H1 (cell line): ENCODE data around the gene SKIDA1. TPM values are rescaled to one million over a fixed set of nuclear protein-coding genes. Genes with fewer than 3 reads are reported as not detected.

ENCODE experiments used
- ATF2 ChIP-seq: IDR thresholded peaks from 2 replicates; pipeline ENCODE4 v1.6.1; 2012; ENCODE audit warnings: low read length, inconsistent platforms
- CBX5 ChIP-seq: fragments of 300-800, 300-1000 bp; sonication (generic); IDR thresholded peaks from 2 replicates; pipeline ENCODE4 v1.7.1; 2016; ENCODE audit warnings: antibody characterized with exemption, low read length, low read depth
- CEBPB ChIP-seq: IDR thresholded peaks from 2 replicates; pipeline ENCODE4 v1.6.1; 2012; ENCODE audit warnings: low read depth, low read length
- MAFK ChIP-seq: IDR thresholded peaks from 2 replicates; pipeline ENCODE4 v1.6.1; 2012; ENCODE audit warnings: low read depth, mild to moderate bottlenecking, improper control_type of control experiment, low read length
- PHF8 ChIP-seq: fragments of 200-600 bp; sonication (generic); conservative IDR thresholded peaks from 2 replicates; pipeline ENCODE4 v1.7.1; 2012; ENCODE audit warnings: low read depth, mild to moderate bottlenecking, inconsistent platforms, low read length, moderate library complexity
- SIRT6 ChIP-seq: IDR thresholded peaks from one replicate; pipeline ENCODE4 v1.7.1; 2012; ENCODE audit warnings: low read length, inconsistent platforms
- polyA plus RNA-seq, 7 experiments: library from polyadenylated mRNA; depleted of rRNA in 3 of 7; stranded (reverse) in 5 of 7; unstranded in 2 of 7; fragments of >200 nt in 5 of 7; fragments of 200-250 nt in 2 of 7; gene quantifications; 1 replicate in 5 of 7; 2 replicates in 1 of 7; 4 replicates in 1 of 7; pipeline versions ENCODE4 v1.2.1 to v1.2.3, GENCODE V29; 2011 to 2013; ENCODE audit warnings: missing spikeins in 2 of 7, mixed read lengths in 2 of 7
- total RNA-seq: library from RNA; stranded (reverse); fragmentation: NEBNext Ultra II Directional; extraction: Animal tissue kit (Norgen Biotek cat#: 25700); gene quantifications from 2 replicates; pipeline ENCODE4 v1.2.1, GENCODE V29; 2021
- TF ChIP-seq, protein P1 (sequence below): fragments of 300-600 bp; sonication (generic); IDR thresholded peaks from 2 replicates; pipeline ENCODE4 v1.7.1; 2012; ENCODE audit warnings: low read length, moderate library complexity, mild to moderate bottlenecking, inconsistent platforms; ENCODE audit not compliant: insufficient replicate concordance

SKIDA1 gene
- total and polyA plus RNA-seq, 2 of the 8 experiments (the other 6 are each of a cell fraction or from before 2014, with no cell fraction given): 1.5 to 8.0 TPM

GRCh38 chr10:21499701-21500577, 25.5 kb downstream of the SKIDA1 start (continued):
- TF ChIP-seq, protein P1, sequence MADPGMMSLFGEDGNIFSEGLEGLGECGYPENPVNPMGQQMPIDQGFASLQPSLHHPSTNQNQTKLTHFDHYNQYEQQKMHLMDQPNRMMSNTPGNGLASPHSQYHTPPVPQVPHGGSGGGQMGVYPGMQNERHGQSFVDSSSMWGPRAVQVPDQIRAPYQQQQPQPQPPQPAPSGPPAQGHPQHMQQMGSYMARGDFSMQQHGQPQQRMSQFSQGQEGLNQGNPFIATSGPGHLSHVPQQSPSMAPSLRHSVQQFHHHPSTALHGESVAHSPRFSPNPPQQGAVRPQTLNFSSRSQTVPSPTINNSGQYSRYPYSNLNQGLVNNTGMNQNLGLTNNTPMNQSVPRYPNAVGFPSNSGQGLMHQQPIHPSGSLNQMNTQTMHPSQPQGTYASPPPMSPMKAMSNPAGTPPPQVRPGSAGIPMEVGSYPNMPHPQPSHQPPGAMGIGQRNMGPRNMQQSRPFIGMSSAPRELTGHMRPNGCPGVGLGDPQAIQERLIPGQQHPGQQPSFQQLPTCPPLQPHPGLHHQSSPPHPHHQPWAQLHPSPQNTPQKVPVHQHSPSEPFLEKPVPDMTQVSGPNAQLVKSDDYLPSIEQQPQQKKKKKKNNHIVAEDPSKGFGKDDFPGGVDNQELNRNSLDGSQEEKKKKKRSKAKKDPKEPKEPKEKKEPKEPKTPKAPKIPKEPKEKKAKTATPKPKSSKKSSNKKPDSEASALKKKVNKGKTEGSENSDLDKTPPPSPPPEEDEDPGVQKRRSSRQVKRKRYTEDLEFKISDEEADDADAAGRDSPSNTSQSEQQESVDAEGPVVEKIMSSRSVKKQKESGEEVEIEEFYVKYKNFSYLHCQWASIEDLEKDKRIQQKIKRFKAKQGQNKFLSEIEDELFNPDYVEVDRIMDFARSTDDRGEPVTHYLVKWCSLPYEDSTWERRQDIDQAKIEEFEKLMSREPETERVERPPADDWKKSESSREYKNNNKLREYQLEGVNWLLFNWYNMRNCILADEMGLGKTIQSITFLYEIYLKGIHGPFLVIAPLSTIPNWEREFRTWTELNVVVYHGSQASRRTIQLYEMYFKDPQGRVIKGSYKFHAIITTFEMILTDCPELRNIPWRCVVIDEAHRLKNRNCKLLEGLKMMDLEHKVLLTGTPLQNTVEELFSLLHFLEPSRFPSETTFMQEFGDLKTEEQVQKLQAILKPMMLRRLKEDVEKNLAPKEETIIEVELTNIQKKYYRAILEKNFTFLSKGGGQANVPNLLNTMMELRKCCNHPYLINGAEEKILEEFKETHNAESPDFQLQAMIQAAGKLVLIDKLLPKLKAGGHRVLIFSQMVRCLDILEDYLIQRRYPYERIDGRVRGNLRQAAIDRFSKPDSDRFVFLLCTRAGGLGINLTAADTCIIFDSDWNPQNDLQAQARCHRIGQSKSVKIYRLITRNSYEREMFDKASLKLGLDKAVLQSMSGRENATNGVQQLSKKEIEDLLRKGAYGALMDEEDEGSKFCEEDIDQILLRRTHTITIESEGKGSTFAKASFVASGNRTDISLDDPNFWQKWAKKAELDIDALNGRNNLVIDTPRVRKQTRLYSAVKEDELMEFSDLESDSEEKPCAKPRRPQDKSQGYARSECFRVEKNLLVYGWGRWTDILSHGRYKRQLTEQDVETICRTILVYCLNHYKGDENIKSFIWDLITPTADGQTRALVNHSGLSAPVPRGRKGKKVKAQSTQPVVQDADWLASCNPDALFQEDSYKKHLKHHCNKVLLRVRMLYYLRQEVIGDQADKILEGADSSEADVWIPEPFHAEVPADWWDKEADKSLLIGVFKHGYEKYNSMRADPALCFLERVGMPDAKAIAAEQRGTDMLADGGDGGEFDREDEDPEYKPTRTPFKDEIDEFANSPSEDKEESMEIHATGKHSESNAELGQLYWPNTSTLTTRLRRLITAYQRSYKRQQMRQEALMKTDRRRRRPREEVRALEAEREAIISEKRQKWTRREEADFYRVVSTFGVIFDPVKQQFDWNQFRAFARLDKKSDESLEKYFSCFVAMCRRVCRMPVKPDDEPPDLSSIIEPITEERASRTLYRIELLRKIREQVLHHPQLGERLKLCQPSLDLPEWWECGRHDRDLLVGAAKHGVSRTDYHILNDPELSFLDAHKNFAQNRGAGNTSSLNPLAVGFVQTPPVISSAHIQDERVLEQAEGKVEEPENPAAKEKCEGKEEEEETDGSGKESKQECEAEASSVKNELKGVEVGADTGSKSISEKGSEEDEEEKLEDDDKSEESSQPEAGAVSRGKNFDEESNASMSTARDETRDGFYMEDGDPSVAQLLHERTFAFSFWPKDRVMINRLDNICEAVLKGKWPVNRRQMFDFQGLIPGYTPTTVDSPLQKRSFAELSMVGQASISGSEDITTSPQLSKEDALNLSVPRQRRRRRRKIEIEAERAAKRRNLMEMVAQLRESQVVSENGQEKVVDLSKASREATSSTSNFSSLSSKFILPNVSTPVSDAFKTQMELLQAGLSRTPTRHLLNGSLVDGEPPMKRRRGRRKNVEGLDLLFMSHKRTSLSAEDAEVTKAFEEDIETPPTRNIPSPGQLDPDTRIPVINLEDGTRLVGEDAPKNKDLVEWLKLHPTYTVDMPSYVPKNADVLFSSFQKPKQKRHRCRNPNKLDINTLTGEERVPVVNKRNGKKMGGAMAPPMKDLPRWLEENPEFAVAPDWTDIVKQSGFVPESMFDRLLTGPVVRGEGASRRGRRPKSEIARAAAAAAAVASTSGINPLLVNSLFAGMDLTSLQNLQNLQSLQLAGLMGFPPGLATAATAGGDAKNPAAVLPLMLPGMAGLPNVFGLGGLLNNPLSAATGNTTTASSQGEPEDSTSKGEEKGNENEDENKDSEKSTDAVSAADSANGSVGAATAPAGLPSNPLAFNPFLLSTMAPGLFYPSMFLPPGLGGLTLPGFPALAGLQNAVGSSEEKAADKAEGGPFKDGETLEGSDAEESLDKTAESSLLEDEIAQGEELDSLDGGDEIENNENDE: peak; percentile 18
- TF ChIP-seq CEBPB: no peak
- no peak for TF ChIP-seq MAFK
- no peak for TF ChIP-seq PHF8
- TF ChIP-seq CBX5: no peak
- TF ChIP-seq ATF2: no peak
- TF ChIP-seq SIRT6: no peak
